Lung (tissue), 16 donors: Measurements from ENCODE around the gene ARHGEF18. TPM values are rescaled to one million over a fixed set of nuclear protein-coding genes. Genes with fewer than 3 reads are reported as not detected.

Experiments used
- ATAC-seq: fragments of 200-7000 bp; cut with Tn5 transposase; one replicate; pipeline ENCODE4 v1.9.1; 2020; ENCODE audit warnings: moderate number of reproducible peaks; ENCODE audit not compliant: insufficient read depth, low FRiP score
- DNase-seq, 3 donors: peaks; one replicate each; pipeline ENCODE4 v3.0.0-alpha.2; 2013 to 2017
- H3K27ac ChIP-seq, 2 donors: one replicate each; pipeline ENCODE4 v1.5.1; 2013; ENCODE audit warnings: mild to moderate bottlenecking in 2 of 2, moderate library complexity in 2 of 2, control low read depth in 1 of 2, inconsistent platforms in 1 of 2, low read depth in 1 of 2, low read length in 1 of 2
- H3K27me3 ChIP-seq, 3 donors: one replicate each; pipeline ENCODE4 v1.5.1; 2013; ENCODE audit warnings: low read length in 2 of 3; ENCODE audit not compliant: control insufficient read depth in 3 of 3, insufficient read depth in 3 of 3
- H3K36me3 ChIP-seq, 4 donors: one replicate each; pipeline ENCODE4 v1.5.1; 2013; ENCODE audit warnings: low read length in 4 of 4, mild to moderate bottlenecking in 1 of 4, moderate library complexity in 1 of 4; ENCODE audit not compliant: control insufficient read depth in 4 of 4, insufficient read depth in 4 of 4
- H3K4me1 ChIP-seq, 5 donors: one replicate each; pipeline ENCODE4 v1.5.1; 2013; ENCODE audit warnings: low read length in 5 of 5, mild to moderate bottlenecking in 2 of 5, moderate library complexity in 1 of 5; ENCODE audit not compliant: control insufficient read depth in 5 of 5, insufficient read depth in 5 of 5
- H3K4me3 ChIP-seq: one replicate; pipeline ENCODE4 v1.5.1; 2013; ENCODE audit warnings: mild to moderate bottlenecking, control low read depth, moderate library complexity
- H3K9ac ChIP-seq, 2 donors: one replicate each; pipeline ENCODE4 v1.5.1; 2013; ENCODE audit warnings: low read length in 2 of 2, control low read depth in 1 of 2; ENCODE audit not compliant: insufficient read depth in 1 of 2
- H3K9me3 ChIP-seq, 4 donors: one replicate each; pipeline ENCODE4 v1.5.1; 2013; ENCODE audit warnings: low read length in 3 of 4, mild to moderate bottlenecking in 1 of 4, moderate library complexity in 1 of 4; ENCODE audit not compliant: control insufficient read depth in 4 of 4, insufficient read depth in 3 of 4
- CTCF ChIP-seq: IDR thresholded peaks from 2 replicates; pipeline ENCODE4 v1.5.1; 2012; ENCODE audit warnings: mild to moderate bottlenecking; ENCODE audit errors: control extremely low read depth, extremely low read depth
- WGBS, 2 donors: extraction: QIAGEN DNeasy Blood & Tissue Kit; methylation state at CpG; one replicate each; pipeline ENCODE4 v1.1.7; 2013; 5-methylcytosine and 5-hydroxymethylcytosine counted together
- long read RNA-seq, 5 donors: transcript quantifications; one replicate each; lab custom pipeline, GENCODE V29; 2026
- polyA plus RNA-seq, 2 donors: library from polyadenylated mRNA; stranded (reverse); fragments of 200-250 nt; gene quantifications; one replicate each; pipeline ENCODE4 v1.2.1, GENCODE V29; 2013
- total RNA-seq, 2 donors: library from RNA; depleted of rRNA in 1 of 2; stranded (reverse); fragments of >200 nt in 1 of 2; gene quantifications; one replicate each; pipeline ENCODE4 v1.2.1, GENCODE V29; 2014 to 2021
- donor health status: control.
- donor health status: control.
- donor health status: Bipolar disorder and iron deficiency.
- donor health status: healthy.
- donor health status: DM: yes; HTN: yes; CAD: no.

The ARHGEF18 gene
- total RNA-seq (10 to 100 TPM; 39.9 to 55.6 TPM), polyA plus RNA-seq (10 to 100 TPM; 22.8 to 31.0 TPM)
- long read RNA-seq, donor 1: 0 reads
- long read RNA-seq, donor 2: 0 reads
- long read RNA-seq, donor 3: 0 reads
- long read RNA-seq, donor 4, partial matches to known transcripts: 9 of 9 reads
- long read RNA-seq, donor 4, other reads (novel, unspliced or antisense): 0 of 9 reads
- long read RNA-seq, donor 5: 0 reads

GRCh38 chr19:7348587-7349230 lies at the start of gene ARHGEF18:
TSS of gene ARHGEF18 (plus strand) at chr19:7348937. CDS start at chr19:7362891, 13,954 bp downstream.
- no peaks in the 10 kb centered on the region for H3K27me3 ChIP-seq
- no peaks in the 10 kb centered on the region for H3K4me1 ChIP-seq
- 35 to 57% methylated on average over 13 of the region's 13 CpGs for whole genome bisulfite sequencing, 2 donors
- no peak within 1 kb of the TSS for H3K27ac ChIP-seq
- peaks cover 0 to 8% (median 3%) of the 10 kb centered on the region in 4 donors for H3K9me3 ChIP-seq
- H3K36me3 ChIP-seq: no peaks in the 10 kb centered on the region
- DNase-seq (no peak), ATAC-seq (peak; percentile 67)
- H3K9ac ChIP-seq: no peak within 1 kb of the TSS
- TF ChIP-seq CTCF: no peak
- H3K4me3 ChIP-seq: no peak within 1 kb of the TSS

- 21 to 89% methylated on average over 5 of the region's 5 CpGs for WGBS, 2 donors
- H3K9ac ChIP-seq: no peak overlapping the region
- ATAC-seq (no peak), DNase-seq (no peak)
- H3K4me1 ChIP-seq: no peaks in the 10 kb centered on the region
- H3K27me3 ChIP-seq: peaks cover 0 to 2% (median 0%) of the 10 kb centered on the region in 3 donors
- H3K27ac ChIP-seq: no peak overlapping the region
- no peaks in the 10 kb centered on the region for H3K36me3 ChIP-seq
- no peak for TF ChIP-seq CTCF
- no peak overlapping the region for H3K4me3 ChIP-seq
- H3K9me3 ChIP-seq: no peaks in the 10 kb centered on the region
Observed at GRCh38 chr19:7301525-7301924, 47.2 kb upstream of the ARHGEF18 start.

- no peak for TF ChIP-seq CTCF
- Histone ChIP-seq H3K4me1 (no peaks in the 10 kb centered on the region), H3K27me3 (peaks cover 0 to under 1% (median 0%) of the 10 kb centered on the region in 3 donors), H3K36me3 (no peaks in the 10 kb centered on the region), H3K9ac (no peak overlapping the region), H3K9me3 (no peaks in the 10 kb centered on the region), H3K27ac (no peak overlapping the region), H3K4me3 (no peak overlapping the region)
- ATAC-seq: no peak
- no peak for DNase-seq
- WGBS, 2 donors: 58 to 66% methylated on average over 4 of the region's 4 CpGs
Observed at GRCh38 chr19:7303470-7303869, 45.3 kb upstream of the ARHGEF18 start.

GRCh38 chr19:7304200-7304599 lies 44.5 kb upstream of the ARHGEF18 start:
- Histone ChIP-seq H3K9ac (no peak overlapping the region), H3K27me3 (no peaks in the 10 kb centered on the region), H3K9me3 (no peaks in the 10 kb centered on the region), H3K27ac (no peak overlapping the region), H3K4me1 (no peaks in the 10 kb centered on the region), H3K4me3 (no peak overlapping the region), H3K36me3 (no peaks in the 10 kb centered on the region)
- WGBS, 2 donors: 55 to 81% methylated on average over 9 of the region's 9 CpGs
- no peak for TF ChIP-seq CTCF
- DNase-seq: no peak
- no peak for ATAC-seq
